IPS DF 4.7 (cell line): Measurements from ENCODE around the gene STUB1.

Experiments used
- DNase-seq: peaks from one replicate; pipeline ENCODE4 v3.0.0-alpha.2; 2013; ENCODE audit warnings: low spot score; ENCODE audit errors: extremely low read depth

The STUB1 gene

DNA sequence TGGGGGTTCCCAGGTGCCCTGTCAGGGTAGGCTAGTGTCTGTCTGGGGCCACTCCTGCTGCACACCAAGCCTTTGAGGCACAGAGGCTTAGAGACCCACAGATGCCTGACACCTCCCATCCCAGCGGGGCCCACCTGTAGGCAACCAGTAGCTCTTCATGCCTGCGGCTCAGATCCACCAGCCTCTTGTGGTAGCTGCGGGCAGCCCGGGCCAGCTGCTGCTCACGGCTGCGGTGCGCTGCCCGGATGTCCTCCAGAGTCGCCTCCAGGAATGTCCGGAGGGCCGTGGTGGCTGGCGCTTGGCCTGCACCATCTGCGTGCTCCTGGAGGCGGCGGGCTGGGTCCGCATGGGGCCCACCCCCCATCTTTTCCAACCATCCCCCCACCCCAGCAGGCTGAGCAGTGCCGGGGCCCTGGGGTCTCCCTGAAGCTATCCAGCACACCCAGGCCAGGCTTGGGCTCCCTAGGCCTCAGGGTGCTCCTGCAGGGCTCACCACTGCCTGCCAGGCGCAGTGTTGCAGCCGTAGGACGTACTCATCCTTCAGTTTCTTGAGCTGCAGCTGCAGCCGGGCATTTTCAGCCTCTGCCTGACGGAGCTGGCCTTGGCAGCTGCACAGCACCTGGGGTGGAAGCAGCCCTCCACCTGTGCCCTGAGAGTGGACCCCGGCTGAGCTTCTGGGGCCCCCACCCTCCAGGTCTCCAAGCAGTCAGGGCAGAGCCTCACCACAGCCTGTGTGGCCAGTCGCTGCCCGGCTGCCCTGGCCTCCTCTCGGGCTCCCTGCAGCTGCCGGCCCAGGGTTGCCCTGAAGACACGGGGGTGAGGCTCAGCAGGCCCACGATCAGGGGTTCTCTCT, 44.2 kb downstream of the STUB1 start:
- DNase-seq, result no peak

DNA sequence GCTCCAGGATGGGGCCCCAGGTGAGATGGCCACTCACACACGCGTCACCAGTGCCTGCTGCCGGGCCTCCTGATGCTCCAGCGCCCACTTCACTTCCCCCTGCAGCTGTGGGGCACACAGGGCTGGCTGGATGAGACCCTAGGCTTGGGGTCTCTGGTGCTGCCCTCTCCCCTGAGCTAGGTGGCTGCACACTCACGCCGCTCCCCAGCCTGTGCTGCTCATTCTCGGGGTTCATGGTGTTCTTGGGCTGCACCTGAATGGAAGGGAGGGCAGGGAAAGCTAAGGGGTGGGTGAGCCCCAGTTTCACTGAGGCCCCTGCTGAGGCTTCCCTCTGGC, 44.8 kb downstream of the STUB1 start:
- DNase-seq, result no peak

DNA sequence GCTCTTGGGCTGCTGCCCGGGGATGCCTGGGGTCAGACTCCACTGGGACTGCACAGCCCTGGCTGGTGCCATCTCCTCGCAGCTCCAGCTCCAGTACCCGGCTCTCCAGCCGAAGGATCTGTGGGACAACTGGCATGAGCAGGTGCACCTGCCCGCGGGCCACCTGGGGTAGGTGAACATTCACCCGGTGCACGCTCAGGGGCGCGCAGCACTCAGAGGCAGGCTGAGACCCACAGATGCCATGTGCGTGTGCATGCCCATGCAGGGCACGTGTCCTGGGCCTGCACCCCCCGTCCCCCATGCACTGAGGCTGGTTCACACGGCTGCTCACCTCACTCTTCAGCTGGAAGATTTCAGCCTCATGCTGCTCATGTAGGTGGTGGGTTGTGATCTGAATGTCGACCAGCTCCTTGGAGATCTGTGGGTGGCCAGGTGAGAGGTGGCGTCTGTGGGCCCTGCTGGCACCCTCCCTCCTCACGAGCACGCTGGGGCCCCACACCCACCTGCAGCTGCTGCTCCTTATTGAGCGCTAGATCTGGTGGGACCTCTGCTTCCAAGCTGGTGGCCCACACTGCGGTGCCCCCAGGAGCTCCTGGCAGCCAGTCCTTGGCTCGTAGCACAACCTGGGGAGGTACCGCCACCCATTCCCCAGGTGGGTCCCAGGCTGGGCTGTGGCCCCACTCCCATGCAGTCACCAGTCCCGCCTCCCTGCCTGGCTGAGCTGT, 45.4 kb downstream of the STUB1 start:
- DNase-seq, result no peak

DNA sequence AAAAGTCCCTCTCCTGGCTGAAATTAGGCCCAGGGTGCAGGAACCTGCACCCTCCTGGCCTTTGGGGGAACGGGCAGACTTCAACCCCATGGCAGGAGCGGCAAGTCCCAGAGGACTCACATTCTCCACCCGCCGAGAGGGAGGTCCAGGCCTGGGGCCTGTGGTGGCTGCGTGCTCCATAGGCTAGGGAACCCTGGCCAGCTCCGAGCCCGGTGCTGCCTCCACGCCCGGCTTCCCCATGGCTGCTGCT, 45.9 kb downstream of the STUB1 start:
- DNase-seq, result no peak

DNA sequence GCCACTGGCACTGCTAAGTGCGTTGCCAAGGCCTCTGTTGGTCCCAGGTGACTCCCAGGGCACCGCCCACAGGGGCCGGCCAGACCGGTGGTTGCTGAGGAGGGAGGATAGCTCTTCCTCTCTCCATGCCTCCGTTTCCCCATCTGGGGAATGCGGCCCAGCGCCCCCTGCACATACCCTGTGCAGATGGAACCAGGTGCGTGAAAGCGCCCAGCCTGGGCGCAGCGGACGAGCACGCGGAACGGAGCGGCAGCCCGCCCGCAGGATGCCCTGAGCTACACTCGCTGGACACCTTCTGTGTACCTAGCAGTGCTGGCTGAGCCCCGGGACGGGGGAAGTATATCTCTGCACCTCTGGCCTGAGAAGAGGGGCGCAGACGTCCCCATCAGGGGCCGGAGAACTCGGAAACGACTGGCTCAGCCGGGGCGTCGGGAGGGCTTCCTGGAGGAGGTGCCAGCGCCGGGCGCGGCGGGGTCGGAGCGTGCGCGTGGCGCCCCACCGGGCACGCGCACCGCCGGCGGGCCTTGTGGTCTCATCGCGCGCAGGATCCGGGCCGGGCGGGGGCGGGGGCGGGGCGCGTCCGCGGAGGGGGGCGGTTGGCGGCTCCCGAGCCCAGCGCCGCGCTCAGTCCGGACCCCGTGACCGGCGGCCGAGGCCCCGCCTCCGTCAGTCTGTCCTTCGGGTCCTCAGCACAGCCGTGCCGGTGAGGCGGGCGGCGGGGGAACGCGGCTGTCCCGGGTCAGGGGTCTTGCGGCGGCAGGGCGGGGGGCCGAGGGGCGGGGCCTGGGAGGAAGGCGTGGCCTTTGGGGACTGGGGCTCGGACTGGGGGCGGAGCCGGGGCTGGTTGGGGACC, 46.5 kb downstream of the STUB1 start, which contains the start of the genes CCDC78 and HAGHL:
Gene CCDC78 (minus strand): TSS at position 6 of the 853 bp plus-strand sequence. CDS start 76 bp downstream, outside the sequence.
Gene HAGHL (plus strand): TSS at position 669 of the 853 bp plus-strand sequence. CDS start 404 bp downstream, outside the sequence.
- DNase-seq, result no peak

DNA sequence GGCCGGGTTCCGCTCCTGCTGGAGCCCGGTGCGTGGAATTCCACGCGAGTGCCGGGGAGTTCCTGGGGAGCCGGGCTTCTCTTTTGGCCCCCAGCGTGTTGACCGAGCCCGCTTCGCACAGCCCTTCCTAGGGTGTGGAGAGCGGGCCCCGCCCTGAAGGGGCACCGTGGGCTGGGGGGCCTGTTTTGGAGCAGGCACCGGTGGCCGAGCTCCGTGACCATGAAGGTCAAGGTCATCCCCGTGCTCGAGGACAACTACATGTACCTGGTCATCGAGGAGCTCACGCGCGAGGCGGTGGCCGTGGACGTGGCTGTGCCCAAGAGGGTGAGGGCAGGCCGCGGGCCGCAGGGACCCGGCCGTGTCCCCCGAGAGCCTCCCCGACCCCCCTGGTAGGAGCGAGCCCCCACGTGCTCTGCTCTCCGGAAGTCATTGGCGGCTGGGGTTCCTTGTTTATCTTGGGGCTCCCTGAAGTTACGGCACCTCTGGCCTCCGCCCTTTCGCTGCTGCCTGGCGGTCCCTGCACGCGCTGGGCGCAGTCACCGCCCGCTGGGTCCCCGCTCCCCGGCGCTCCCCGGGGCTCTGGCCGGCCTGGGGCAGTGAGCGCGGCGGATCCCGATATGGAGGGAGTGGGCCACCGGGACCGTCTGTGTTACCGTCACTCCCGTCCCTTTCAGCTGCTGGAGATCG, 47.2 kb downstream of the STUB1 start:
- no peak for DNase-seq

DNA sequence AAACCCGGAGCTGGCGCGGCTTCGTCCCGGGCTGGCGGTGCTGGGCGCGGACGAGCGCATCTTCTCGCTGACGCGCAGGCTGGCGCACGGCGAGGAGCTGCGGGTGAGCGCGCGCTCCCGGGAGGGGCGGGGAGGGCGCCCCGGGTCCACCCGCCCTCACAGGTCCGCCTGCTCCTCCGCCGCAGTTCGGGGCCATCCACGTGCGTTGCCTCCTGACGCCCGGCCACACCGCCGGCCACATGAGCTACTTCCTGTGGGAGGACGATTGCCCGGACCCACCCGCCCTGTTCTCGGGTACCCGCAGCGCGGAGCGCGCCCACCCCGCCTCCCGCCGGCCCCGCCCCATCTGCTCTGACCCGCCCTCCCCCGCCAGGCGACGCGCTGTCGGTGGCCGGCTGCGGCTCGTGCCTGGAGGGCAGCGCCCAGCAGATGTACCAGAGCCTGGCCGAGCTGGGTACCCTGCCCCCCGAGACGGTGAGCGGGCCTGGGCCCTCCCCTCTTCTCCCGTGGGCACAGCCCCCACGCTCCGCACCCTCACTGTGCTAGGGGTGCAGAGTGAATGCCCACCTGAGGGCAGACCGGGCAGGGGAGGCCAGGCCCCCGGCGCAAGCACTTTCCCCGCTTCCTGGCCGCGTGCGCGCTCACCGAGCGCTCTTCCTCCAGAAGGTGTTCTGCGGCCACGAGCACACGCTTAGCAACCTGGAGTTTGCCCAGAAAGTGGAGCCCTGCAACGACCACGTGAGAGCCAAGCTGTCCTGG, 48.1 kb downstream of the STUB1 start:
- no peak for DNase-seq

DNA sequence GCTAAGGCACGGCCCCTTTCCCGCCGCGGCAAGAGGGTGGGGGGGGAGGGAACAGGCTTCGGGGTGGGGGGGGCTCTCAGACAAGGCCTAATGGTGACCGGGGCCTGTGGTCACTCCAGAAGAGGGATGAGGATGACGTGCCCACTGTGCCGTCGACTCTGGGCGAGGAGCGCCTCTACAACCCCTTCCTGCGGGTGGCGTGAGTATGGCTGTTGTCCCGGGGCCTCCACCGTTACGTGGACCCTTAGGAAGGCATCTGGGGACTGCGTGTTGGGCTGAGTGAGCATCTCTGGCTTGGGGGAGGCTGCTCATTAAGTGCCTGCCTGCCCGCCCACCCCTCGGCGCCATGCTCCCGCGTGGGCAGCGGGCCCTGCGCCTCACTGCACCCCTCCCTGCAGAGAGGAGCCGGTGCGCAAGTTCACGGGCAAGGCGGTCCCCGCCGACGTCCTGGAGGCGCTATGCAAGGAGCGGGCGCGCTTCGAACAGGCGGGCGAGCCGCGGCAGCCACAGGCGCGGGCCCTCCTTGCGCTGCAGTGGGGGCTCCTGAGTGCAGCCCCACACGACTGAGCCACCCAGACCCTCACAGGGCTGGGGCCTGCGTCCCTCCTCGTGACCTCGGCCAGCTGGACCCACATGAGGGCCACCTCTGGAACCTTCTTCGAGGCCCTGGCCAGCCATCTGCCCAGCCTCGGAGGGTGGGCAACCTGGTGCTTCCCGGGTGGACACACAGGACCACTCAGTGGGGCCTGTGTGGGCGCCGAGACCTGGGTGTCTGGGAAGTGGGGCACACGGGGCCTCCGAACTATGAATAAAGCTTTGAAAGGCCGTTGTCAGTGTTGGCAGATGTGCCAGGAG, 48.9 kb downstream of the STUB1 start:
- DNase-seq, result no peak

DNA sequence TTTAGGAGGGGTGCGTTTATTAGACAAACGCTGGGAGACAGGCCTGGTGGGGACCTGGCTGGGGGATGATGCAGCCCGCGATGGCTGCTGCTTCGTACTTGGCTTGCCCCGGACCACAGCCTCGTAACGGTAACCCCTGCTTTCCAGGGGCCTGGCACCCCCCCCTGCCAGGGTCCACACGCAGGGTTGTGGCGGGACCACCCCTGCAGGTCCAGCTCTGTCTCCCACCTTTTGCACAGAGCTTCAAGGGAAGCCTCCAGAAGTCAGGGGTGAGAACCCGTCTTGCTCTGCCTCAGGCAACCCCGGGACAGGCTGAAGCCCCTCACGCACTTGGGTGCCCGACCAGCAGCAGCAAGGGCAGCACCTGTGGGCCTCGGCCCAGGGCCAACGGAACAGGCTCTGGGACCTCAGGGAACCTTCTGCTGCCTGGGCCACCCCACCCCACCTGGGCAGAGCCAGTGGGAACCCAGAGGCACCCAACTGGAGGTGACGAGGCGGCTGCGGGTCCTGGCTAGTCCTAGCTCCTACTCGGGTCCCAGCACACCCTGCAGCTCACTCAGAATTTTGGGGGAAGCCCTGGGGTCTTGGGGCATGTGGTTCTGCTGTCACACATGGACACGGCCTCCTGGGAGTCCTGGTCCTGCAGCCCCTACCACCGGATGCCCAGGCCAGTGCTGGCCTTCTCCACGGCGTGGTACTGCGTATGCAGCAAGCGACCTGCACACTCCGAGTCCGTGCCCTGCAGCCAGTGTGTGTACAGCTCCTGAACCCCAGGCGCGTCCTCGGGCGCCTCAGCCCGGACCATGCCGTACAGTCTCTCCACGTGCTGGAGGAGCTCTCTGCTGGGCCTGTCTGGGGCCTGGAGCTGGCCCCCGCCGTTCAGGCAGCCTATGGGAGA, 49.8 kb downstream of the STUB1 start:
- DNase-seq, result no peak

DNA sequence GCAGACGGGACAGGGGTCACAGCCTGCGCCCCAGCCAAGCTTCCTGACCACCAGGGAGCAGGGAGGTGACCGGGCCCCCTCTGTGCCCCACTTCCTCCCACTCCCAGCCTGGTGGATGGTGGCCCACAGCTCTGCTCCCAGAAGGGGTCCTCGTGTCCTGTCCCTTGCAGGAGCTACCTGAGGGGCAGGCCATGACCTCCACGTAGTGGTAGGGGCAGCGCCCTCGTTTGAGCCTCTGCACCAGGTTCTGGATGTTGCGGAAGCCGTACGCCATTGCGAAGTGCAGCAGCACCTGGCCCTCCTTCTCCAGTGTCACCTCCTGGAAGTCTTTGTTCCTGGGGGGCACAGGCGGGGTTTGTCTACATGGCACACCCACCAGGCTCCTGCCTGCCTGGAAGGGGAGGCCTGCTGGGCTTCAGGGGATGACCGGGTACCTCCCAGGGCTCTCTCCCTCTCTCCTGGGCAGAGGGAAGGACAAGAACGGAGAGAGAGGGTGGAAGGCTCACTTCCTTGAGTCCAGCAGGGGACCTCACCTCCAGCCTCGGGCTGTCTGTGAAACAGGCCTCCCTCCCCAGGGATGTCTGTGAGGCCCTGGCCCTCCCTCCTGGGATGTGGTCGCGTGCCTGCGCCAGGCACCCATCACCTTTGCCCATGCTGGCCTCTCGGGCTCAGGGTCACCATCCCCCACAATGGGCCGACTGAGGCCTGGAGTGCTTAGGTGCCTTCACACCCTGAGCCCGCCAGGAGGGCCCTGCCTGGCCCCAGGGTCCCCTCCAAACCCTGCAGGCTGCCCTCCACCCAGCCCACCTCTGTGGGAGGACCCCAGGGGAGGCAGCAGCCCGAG, 50.7 kb downstream of the STUB1 start:
- DNase-seq, result no peak

DNA sequence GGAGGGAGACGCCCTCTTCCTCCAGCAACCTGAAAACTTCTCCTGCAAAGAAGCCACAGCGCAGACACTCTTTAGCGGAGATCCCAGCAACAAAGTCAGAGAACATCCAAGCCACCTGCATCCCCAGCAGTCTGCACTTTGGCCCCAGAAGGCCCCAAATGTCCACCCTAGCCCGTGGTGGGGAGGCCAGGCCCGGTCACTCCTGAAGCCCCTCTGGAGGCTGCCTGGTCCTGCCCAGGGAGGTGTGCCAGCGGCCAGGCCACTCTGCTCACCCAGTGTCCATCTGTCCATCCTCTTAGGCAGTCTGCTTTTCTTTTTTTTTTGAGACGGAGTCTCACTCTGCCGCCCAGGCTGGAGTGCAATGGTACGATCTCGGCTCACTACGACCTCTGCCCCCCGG, 52.1 kb downstream of the STUB1 start:
- no peak for DNase-seq
